ENCODE results near the gene SLC35E4.

DNA sequence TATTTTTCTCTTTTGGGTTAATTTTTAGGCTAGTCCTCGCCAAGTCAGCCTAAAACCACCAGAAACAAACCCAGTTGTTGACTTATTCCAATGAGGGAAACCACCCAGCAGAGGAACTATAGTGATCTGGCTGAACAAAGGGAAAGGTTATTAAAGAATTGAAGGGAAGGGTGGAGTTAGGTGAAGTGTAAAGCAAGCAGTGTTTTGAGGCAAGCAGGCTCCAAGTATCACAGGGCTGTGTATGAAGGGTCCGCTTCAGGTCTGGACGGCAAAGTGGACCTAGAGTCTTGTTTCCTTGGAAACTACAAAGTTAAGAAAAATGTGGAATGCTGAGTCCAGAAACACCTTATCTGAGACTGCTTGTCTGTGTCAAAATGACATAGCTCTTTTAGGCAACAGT, 31.8 kb upstream of the SLC35E4 start:
- TF ChIP-seq, protein P1, sequence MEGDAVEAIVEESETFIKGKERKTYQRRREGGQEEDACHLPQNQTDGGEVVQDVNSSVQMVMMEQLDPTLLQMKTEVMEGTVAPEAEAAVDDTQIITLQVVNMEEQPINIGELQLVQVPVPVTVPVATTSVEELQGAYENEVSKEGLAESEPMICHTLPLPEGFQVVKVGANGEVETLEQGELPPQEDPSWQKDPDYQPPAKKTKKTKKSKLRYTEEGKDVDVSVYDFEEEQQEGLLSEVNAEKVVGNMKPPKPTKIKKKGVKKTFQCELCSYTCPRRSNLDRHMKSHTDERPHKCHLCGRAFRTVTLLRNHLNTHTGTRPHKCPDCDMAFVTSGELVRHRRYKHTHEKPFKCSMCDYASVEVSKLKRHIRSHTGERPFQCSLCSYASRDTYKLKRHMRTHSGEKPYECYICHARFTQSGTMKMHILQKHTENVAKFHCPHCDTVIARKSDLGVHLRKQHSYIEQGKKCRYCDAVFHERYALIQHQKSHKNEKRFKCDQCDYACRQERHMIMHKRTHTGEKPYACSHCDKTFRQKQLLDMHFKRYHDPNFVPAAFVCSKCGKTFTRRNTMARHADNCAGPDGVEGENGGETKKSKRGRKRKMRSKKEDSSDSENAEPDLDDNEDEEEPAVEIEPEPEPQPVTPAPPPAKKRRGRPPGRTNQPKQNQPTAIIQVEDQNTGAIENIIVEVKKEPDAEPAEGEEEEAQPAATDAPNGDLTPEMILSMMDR (IDR thresholded peaks at IDR 0.05; ENCODE audit: low read length) = no peak
- no peak for TF ChIP-seq EZH2 (IDR thresholded peaks at IDR 0.05; ENCODE audit: borderline replicate concordance, low read length)
